Superior temporal gyrus (tissue), 1 donor: ENCODE results near the gene TNRC6C.
A peak's percentile ranks its signal among the peaks of the same experiment; 100 is the strongest.
"Not testable (repeated sequence)": the region's sequence is repeated elsewhere in the genome, so short reads cannot be mapped to it uniquely, and the experiment has no call there.

Experiments
- DNase-seq: peaks from one replicate; pipeline ENCODE4 v3.0.0-alpha.2; 2016; ENCODE audit errors: extremely low spot score

The TNRC6C gene

DNA sequence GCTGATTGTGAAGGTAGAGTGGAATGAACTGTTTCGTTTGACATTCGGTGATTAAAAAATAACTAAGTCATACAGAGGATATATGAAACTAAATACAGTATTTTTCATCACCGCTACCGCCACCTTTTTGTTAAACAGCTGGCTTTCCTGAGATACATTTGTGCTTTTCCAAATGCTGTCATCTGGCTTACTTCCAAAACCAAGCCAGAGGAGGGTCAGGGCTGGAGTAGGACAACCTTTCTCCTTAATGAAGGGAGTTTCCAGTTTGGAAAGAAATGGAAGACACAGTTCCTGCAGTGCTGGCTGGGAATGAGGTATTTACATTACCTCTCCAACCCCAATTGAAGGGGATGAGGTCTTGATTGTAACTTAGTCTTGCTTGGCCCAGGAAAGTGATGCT, 3.2 kb downstream of the TNRC6C start:
- no peak for DNase-seq

DNA sequence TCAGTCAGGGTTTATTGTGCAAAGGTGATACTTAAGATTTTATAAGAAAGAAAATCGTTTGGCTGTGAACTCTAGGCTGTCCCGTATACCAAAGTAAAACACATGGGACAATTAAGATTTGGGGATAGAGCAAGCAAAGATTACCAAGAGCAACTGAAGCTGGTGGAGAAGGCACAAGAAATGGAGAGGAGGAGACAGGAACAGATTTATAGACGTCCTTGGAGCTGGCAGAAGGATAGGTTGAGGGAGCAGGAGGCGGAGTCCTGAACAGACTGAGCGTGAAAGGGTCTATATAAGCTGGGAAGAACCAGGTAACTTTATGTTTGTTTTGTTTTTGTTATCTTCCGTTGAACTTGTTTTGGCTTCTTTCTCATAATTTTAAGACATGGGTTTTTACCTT, 3.8 kb downstream of the TNRC6C start:
- DNase-seq, result no peak

DNA sequence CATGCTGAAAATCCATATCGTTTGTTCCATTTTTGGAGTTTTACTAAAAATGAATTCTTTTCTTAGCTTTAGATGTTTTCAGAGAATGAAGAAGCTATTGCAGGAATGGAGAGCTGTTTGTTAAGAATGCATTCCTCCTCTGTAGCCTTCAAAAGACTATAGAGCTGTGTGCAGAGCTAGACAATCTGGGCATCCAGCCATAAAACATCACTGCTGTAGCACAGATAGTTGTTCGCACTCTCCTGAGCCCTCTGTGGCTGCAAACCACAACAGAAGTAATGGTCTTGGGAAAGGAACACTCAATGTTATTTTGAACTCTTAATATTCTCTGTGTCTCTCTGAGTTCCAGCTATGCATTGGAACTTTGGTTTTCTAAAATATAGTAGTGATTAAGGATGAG, 4.9 kb downstream of the TNRC6C start:
- DNase-seq, result peak; percentile 96

DNA sequence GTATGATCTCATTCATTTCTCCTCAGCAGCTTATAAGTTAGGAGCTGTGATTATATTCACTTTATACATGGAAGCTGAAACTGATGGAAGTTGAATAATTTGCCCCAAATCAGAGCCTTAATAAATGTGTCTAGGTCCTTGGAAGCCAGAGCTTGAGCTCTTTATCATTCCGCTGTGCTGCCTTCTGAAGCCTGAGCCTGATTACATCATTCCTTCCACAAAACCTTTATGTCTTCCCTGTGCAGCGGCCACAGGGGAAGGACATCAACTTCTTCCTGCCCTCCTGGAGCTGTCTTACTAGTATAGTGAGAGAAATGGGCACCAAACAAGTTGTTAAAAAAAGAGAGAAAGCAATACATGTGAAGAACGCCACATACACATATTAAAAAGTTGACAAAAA, 6.8 kb downstream of the TNRC6C start:
- DNase-seq, result no peak

DNA sequence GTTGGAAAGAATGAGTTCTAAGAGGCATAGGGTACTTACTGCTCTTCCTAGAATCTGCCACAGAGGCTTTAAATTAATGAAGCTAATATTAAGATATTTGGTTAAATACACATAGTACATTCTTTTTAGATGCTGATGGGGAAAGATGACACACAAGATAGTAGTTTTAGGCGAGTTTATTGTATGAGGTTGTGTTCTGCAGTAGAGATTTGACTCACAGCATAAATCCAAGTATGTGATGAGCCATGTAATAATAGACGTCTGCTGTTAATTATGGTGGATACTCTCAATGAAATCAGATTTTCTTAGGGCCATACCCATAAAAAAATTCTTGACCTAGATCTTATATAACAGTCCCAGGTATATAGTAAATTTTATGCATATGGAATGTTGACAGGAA, 8.0 kb downstream of the TNRC6C start:
- DNase-seq, result no peak

DNA sequence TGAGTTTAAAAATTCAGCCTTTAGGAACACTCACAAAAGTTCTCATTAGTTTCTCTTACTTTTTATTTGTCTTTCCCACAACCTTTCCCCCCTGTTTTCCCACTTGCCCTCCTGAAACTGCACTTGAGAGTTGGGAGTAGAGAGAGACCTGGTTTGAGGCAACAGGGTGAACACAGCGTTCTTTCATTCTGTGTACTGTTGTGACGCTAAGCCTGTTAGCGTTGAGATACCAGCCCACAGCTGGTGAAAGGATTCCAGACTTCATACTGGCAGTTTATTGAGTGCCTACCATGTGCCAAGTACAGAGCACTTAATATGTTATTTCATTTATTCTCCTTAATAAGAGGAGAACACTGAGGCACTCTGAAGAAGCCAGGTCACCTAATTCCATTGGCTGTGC, 10.3 kb downstream of the TNRC6C start:
- no peak for DNase-seq

DNA sequence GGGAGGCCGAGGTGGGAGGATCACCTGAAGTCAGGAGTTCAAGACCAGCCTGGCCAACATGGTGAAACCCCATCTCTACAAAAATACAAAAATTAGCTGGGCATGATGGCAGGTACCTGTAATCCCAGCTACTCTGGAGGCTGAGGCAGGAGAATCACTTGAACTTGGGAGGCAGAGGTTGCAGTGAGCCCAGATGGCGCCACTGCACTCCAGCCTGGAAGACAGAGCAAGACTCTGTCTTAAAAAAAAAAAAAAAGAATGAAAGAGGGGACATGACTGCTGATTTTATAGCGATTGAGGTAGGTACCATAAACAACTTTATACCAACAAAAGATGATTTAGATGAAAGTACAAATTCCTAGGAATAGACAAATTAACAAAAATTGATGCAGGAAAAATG, 13.8 kb downstream of the TNRC6C start:
- DNase-seq, result not testable (repeated sequence)

DNA sequence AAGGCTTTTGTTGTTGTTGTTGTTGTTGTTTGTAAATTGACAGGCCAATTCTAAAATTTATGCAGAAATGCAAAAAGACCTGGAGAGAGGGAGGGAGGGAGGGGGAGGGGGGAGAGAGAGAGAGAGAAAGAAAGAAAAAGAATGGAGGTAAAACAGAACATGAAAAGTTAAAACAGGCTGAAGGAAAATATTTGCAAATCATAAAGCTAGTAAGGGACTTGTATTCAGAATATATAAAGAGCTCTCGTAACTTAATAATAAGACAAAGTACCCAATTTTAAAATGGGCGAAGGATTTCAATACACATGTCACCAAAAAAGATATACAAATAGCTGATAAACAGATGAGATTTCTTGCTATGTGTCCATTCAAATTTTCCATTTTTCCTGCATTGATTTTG, 15.4 kb downstream of the TNRC6C start:
- DNase-seq, result no peak

DNA sequence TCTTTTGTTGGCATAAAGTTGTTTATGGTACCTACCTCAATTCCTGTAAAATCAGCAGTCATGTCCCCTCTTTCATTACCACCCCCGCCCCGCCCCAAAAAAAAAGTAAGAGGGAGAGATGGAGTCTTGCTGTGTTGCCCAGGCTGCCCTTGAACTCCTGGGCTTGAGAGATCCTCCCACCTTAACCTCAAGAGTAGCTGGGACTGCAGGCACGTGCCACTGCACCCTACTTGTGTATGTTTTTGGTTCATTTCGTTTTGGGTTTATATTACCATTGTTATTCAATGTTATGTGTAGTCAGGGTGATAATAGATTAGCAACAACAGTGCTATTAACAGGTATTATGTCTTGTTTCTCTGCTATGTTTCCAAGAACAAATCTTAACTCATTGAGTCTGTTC, 15.9 kb downstream of the TNRC6C start:
- no peak for DNase-seq

DNA sequence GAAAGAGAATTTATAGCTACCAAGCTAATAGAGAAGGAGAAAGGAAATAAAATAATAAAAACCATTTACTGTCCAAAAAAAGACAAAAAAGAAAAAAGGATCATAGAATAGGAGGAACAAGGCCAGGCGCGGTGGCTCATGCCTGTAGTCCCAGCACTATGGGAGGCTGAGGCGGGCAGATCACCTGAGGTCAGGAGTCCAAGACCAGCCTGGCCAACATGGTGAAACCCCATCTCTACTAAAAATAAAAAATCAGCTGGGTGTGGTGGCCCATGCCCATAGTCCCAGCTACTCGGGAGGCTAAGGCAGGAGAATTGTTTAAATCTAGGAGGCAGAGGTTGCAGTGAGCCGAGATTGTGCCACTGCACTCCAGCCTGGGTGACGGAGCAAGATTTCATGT, 23.9 kb downstream of the TNRC6C start:
- DNase-seq, result not testable (repeated sequence)

DNA sequence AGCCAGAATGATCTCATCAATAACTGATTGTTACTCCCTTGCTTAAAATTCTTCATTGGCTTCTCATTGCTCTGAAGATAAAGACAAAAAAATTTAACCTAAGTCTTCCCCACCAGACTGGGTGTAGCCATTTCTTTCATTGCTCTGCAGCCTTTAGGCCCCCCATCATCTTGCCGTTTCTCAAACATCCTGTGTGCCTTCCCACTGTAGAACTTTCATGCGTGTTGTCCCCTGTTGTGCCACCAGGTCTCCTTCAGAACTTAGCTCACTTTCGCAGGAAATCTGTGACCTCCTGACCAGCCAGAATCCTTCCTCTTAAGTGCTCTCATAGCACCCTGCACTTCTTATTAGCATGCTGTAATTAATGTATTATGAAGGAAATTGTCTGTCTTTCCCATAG, 31.8 kb downstream of the TNRC6C start:
- no peak for DNase-seq

DNA sequence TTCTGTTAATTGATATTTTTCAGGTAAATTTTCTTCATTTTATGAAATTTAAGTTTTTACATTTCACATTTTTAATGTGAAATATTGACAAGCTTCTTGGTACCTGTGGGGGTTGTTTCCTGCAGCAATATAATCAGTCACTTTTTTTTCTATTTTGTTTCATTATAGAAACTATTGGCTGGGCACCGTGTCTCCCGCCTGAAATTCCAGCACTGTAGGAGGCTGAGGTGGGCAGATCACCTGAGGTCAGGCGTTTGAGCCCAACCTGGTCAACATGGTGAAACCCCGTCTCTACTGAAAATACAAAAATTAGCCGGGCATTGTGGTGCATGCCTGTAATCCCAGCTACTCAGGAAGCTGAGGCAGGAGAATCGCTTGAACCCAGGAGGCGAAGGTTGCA, 35.2 kb downstream of the TNRC6C start:
- DNase-seq, result not testable (repeated sequence)

DNA sequence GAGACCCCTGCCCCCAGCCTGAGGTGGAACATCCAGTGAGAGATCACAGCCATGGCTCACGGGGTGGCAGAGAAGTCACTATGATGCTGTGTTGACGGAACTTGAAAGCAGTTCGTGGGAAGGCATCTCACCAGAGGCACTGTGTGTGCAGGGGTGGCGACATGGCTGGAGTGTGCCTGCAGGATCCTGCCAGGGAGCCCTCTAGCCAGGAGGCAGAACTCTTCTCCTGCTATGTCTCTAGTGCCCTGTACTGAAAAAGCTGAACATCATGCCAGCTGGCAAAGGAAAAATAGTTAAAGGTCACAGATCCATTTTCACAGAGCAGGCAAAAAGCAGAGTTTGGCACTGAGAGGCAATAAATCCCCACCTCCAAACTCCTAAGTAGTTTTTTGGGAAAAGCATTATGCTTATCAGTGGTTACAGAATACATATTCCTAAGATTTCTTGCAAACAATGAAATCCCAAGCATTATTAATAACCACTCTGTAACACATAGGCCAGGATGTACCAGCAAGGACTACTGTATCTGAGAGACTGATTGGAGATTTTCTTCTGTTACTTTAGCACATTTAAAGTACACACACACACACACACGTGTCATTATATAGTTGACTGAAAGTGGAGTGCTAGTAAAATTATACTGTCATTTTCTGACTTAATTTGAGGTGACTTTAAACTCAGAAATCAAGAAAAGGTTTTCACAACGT, 36.8 kb downstream of the TNRC6C start:
- DNase-seq, result no peak

DNA sequence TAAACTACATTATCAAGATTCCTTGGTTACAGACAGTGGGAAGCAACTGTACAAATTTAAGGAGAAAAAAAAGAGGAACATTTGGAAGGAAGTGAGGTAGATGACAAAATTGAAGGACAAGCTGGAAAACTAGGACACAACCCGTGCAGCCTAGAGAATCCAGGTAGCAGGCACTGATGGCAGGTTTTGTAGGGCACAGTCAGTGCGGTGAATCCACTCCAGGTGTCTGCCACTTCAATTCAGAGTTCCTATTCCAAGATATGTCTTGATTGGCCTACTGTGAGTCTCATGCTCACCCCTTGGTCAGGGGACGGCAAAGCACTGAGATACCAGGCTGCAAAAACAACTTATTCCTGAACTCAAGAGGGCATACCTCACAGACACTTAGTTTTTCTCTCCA, 37.8 kb downstream of the TNRC6C start:
- DNase-seq, result no peak

DNA sequence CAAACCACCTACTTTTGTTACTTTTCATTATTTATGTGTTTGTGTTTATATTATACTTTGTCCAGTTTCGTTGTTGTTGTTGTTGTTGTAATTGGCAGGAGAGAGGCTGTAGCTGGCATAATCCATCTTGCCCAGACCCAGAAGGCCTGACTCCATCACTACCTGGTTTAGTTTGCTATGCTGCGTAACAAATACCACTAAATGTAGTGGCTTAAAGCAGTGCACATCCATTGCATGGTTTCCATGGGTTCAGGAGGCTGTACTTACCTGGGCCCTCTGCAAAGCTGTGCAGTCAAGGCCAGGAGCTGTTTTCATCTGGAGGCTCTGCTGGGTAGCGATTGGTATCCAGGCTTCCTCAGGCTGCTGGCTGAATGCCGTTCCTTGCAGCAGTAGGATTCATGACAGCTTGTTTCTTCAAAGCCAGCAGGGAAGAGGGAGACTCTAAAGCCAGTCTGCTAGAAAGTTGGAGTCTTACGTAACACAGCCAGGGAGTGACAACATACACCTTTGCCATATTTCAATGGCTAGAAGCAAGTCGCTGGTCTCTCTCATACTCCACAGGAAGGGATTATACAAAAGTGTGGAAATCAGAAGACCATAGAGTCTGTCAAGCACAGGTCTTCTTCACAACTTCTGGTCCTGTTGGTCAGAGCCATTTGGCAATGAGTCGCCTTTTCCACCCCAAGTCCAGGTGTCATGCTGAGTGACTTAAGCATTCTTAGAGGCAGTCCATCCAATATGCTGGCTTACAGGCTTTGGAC, 41.1 kb downstream of the TNRC6C start:
- DNase-seq, result no peak

DNA sequence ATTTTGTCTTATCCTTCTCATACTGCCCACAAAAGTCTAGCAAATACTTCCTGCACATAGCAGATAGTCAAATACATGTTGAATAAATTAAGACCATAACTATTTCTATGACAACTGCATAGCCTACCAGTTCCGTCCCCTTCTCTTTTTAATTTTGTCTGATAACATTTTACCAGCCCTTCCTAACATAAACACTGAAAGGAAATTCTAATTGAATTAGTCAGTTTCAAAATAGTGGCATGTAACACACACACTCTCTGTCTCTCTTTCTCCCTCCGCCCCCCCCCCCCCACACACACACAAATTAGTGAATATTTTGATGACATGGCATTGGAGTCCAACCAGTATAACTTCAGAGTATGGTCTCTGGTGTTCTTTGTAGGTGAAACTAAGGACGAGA, 41.8 kb downstream of the TNRC6C start:
- DNase-seq, result no peak

DNA sequence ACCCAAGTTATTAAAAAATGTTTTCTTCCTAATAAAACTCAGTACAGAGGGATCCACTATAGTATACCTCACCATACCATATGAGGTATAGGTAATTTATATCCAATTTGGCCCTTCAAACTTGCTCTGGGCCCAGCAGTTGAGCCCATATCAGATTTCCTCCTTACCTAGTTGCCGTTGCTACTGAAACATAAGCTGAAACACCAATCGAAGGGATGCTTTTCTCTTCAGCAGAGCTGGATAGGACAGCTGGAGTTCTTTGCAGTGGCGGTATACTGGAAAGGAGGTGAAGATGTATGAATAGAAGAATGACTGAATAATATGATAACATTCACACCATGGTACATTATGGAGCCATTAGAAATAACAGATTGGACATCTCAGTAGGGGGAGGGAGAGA, 42.7 kb downstream of the TNRC6C start:
- no peak for DNase-seq

DNA sequence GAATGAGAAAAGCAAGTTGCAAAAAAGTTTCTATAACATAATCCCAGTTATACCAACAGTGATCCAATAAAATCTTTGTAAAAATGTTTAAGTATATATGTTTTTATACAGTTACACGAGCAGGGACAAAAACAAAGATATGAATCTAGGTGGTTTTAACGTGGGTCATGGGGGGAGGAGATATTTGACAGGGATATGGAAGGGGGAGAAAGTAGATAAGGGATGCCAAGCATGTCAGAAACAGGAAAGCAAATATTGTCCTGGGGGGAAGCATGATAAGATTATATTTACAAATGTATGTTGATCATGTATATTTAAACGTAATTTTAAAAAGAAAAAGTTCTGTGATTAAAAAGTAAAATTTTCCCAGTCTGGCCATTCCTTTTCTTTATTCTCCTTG, 43.1 kb downstream of the TNRC6C start:
- DNase-seq, result no peak

DNA sequence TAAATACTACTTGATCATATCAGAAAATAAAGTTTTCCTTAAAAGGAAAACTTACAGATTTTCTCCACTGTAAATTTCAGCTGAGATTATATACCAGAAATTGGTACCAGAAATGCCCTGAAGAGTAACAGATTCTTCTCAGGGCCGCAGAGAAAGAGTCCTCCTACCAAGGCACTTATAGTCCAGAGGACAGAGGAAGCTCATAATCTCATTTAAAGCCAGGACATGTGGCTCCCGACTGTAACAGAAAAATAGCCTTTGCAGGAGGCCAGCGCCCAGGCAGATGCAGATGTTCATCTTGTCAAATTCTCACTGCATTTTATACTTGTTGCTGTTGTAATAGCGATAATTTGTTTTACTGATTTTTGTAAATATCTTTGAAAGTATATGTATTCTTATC, 43.7 kb downstream of the TNRC6C start:
- no peak for DNase-seq

DNA sequence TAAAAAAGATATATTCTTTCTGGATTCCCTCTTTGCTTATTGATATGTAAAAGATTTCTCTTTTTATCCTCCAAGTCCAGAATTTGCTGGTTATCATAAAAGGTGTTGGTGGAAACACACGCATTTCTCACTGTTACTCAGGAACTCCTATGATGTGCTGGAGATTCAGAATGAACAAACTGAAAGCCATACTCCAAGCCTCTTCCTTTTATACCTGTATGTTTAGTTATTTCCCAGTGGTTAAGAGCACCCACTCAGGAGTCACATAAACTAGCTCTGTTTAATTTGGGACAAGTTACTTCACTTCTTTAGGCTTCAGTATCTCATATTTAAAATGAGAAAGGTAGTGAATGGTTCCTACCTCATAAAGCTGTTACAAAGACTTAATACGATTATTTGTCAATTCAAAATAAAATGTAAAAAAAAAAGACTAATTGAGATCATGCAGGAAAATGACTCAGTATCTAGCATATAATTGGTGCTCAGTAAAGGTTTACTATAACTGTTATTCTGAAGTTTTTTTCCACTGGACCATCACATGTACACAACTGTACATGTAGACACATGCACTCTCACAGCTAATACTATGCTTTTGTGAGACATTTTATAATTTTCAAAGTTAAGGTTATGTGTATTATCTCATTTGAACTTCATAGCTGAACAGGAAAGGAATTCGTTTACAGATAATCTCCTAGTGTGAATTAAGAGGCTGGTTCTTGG, 47.1 kb downstream of the TNRC6C start:
- DNase-seq, result no peak

DNA sequence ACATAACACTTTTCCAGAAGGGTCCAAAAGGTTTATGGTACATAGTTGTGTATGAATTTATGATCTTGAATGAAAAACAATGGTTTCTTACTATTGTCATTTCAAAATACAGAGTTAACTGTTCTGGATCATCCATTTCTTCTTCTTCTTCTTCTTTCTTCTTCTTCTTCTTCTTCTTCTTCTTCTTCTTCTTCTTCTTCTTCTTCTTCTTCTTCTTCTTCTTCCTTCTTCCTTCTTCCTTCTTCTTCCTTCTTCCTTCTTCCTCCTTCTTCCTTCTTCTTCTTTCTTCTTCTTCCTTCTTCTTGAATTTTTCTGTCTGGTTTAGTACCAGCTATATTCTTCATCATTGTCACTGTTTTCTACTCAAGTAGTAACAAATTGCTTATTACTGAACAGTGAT, 47.8 kb downstream of the TNRC6C start:
- DNase-seq, result no peak

DNA sequence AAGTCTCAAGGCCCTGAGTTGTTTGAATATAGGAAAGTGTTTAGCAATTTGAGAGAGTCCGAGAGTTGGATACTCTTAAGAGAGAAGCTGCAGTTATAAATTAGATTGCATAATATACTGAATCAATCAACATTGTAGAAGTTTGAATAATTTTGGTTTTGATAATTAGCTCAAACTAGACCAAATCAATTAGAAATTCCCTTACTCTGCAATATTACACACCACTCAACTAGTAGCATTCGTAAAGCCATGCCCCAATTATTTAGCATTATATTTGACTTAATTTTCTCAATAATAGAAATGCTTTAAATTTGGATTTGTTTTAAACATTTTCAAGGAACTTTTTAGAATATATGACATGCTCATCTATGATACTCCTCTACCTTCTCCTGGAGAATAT, 49.1 kb downstream of the TNRC6C start:
- DNase-seq, result no peak

DNA sequence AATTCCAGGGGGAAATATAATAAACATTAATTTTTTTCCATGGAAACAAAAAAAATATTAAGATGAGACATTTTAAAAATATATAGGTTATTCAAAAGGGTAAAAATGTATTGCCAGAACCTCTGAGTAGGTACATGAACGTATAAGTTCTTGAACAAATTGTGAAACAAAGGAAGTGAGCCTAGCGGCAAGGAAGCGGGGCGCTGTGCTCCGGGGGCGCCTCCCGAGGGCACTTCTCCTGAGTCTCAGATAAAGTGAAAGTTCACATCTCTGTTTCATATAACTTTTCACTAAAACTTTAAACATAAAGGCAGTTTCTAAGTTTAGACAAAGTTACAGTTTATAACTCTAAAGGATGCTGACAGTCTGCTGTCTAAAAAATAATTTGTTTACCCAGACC, 52.3 kb downstream of the TNRC6C start:
- DNase-seq, result no peak
